IPS DF 6.9 (cell line): ENCODE data around the gene NPAS2.

Experiments
- DNase-seq: peaks from one replicate; pipeline ENCODE4 v3.0.0-alpha.2; 2013; ENCODE audit warnings: low read depth, low spot score
- H3K27ac ChIP-seq: one replicate; pipeline ENCODE4 v1.5.1; 2013; ENCODE audit warnings: low read length, control low read depth
- H3K27me3 ChIP-seq: 2 replicates; pipeline ENCODE4 v1.6.1; 2013; ENCODE audit warnings: mild to moderate bottlenecking, low read length; ENCODE audit not compliant: control insufficient read depth, insufficient read depth
- H3K36me3 ChIP-seq: 2 replicates; pipeline ENCODE4 v1.6.1; 2013; ENCODE audit warnings: low read length; ENCODE audit not compliant: control insufficient read depth, insufficient read depth
- H3K4me1 ChIP-seq: 2 replicates; pipeline ENCODE4 v1.6.1; 2013; ENCODE audit warnings: low read length; ENCODE audit not compliant: control insufficient read depth, insufficient read depth
- H3K4me3 ChIP-seq: 2 replicates; pipeline ENCODE4 v1.5.1; 2013; ENCODE audit warnings: mild to moderate bottlenecking, low read length
- H3K9me3 ChIP-seq: 2 replicates; pipeline ENCODE4 v1.6.1; 2013; ENCODE audit warnings: low read length, inconsistent platforms; ENCODE audit not compliant: control insufficient read depth, insufficient read depth
- WGBS: extraction: QIAGEN DNeasy Blood & Tissue Kit; methylation state at CpG from one replicate; pipeline ENCODE4 v1.1.7; 2013; ENCODE audit warnings: mixed read lengths, missing lambda C conversion rate; ENCODE audit not compliant: insufficient read length, insufficient coverage; 5-methylcytosine and 5-hydroxymethylcytosine counted together

Gene NPAS2

DNA sequence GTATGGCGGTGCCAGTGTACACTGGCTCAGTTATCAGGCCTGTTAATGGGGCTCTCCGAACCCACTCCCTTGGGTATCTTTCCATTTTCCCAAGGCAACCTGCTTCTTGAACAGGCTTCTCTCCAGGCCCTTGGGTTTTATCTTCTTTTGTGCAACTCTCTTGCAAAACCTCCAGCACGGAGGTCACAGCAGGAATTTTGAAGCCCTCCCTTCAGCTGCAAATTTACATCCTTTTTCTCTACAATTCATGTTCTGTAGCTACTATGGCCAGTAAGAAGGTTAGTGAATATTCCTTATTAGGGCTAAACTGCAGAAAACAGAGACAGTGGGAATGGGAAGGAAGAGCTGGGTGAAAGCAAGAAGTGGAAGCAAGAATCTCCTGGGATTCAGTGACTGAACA is 10.4 kb upstream of the NPAS2 start:
- H3K36me3 ChIP-seq: no peaks in the 10 kb centered on the region
- WGBS: no CpG with 5 or more reads among the region's 3 CpGs

DNA sequence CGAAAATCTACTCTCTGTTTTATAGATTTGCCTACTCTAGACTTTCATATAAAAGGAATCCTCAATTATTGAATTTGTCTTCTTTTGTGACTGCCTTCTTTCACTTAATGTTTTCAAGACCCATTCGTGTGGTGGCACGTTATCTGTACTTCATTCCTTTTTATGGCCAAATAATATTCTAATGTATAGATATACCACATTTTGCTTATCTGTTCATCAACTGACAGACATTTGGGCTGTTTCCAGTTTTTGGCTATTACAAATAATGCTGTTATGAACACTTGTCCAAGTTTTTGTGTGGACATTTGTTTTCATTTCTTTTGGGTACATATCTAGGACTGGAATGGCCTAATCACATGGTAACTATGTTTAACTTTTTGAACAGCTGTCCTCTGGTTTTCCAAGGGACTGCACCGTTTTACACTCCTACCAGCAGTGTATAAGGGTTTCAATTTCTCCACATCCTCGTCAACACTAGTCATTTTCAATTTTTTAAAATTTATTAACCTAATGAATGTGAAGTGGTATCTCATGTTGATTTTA is 9.3 kb upstream of the NPAS2 start:
- Histone ChIP-seq H3K9me3 (no peaks in the 10 kb centered on the region; the same call in 1 of the 2 replicates), H3K4me3 (no peak overlapping the region), H3K27me3 (no peaks in the 10 kb centered on the region), H3K27ac (no peak overlapping the region), H3K4me1 (peaks cover 2% of the 10 kb centered on the region; the same call in 1 of the 2 replicates), H3K36me3 (no peaks in the 10 kb centered on the region)
- no peak for DNase-seq
- no CpG with 5 or more reads among the region's 5 CpGs for WGBS

More for the DNA sequence above, 10.4 kb upstream of the NPAS2 start:
- H3K4me3 ChIP-seq: no peak overlapping the region
- no peaks in the 10 kb centered on the region; the same call in 1 of the 2 replicates for H3K9me3 ChIP-seq
- peaks cover 2% of the 10 kb centered on the region; the same call in 1 of the 2 replicates for H3K4me1 ChIP-seq
- no peak for DNase-seq
- no peak overlapping the region for H3K27ac ChIP-seq
- no peaks in the 10 kb centered on the region for H3K27me3 ChIP-seq

DNA sequence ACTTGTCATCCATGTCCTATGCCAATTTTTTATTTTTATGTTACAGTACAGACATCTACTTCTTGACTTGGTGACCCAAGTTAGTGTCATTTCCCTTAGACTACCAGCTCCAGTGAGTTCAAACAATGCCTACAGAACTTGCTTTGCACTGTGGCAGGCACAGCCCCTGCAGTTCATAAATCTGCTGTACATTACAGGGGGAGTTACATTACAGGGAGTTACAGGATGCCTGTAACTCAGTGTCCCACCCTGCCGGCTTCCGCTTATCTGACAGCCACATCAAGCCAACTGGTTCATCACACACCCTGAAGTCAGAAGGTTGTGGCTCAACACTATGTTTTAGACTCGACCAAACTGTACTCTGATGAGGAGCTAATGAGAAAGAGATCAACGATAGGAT is 7.8 kb upstream of the NPAS2 start:
- no peak overlapping the region for H3K27ac ChIP-seq
- no peaks in the 10 kb centered on the region for H3K27me3 ChIP-seq
- no peak overlapping the region for H3K4me3 ChIP-seq
- no CpG with 5 or more reads among the region's 4 CpGs for WGBS
- no peak for DNase-seq
- no peaks in the 10 kb centered on the region for H3K36me3 ChIP-seq
- H3K4me1 ChIP-seq: peaks cover 2% of the 10 kb centered on the region; the same call in 1 of the 2 replicates
- H3K9me3 ChIP-seq: no peaks in the 10 kb centered on the region; the same call in 1 of the 2 replicates

DNA sequence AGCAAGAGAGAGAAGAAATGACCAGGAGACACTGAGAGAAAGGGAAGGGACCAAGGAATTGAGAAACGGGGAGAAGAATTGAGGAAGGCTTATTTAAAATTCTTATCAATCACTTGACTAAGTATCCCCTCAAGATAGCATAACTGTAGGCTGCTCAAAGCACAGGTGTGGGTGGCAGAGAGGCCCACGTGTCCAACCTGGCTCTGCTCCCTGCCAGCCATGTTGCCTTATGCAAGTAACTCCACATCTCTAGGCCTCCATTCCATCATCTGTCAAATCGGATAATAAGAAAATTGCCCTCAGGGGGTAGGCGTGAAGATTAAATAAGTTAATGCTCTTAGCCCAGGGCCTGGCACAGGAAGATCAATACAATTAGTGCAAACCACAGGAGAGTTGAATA is 7.4 kb upstream of the NPAS2 start:
- no peaks in the 10 kb centered on the region for H3K36me3 ChIP-seq
- no peaks in the 10 kb centered on the region; the same call in 1 of the 2 replicates for H3K27me3 ChIP-seq
- H3K27ac ChIP-seq: no peak overlapping the region
- H3K9me3 ChIP-seq: no peaks in the 10 kb centered on the region; the same call in 1 of the 2 replicates
- DNase-seq: no peak
- no peak overlapping the region for H3K4me3 ChIP-seq
- H3K4me1 ChIP-seq: peaks cover 2% of the 10 kb centered on the region; the same call in 1 of the 2 replicates
- WGBS: no CpG with 5 or more reads among the region's 4 CpGs

DNA sequence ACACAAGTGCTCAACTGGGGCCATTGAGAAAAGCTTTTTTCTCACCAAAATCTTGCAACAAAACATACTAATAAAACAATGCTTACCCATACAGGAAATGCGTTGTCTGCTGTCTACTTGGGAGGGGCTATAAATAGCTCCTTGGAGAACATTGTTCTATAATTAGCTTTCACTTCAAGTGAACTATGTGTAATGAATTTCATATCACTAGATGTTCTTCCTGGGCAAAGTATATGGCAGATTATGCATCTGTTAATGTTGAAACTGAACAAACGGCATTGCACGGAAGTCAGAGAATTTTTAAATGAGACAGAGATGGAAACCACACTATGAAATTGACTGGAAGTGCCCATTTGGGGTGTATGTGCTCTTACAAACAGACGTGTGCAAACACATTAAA is 6.4 kb upstream of the NPAS2 start:
- H3K4me1 ChIP-seq: peaks cover 3% of the 10 kb centered on the region
- H3K9me3 ChIP-seq: no peaks in the 10 kb centered on the region
- H3K27me3 ChIP-seq: peaks cover 7% of the 10 kb centered on the region; the same call in 1 of the 2 replicates
- no peak overlapping the region for H3K4me3 ChIP-seq
- no peak overlapping the region for H3K27ac ChIP-seq
- no peak for DNase-seq
- no CpG with 5 or more reads among the region's 4 CpGs for WGBS
- H3K36me3 ChIP-seq: no peaks in the 10 kb centered on the region

DNA sequence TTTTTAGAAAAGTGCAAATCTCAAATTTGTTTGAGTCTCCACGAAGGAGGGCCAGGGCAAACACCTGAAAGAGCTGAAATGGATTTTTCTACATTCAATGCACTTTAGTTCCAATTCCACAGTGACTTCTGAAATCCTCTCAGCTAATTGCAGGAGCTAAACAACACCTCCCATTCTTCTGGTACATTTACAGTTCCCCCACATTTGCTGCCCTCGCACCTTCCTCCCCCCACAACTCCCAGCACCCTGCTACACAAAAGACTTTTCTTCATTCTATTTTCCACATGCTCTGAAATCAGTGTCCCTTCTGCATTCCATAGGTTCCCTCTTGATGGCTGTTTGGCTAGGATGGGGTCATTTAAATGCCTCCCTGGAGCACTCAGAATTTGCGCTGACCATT is 5.9 kb upstream of the NPAS2 start:
- H3K27me3 ChIP-seq: peaks cover 12% of the 10 kb centered on the region; the same call in 1 of the 2 replicates
- no CpG with 5 or more reads among the region's 3 CpGs for WGBS
- no peak for DNase-seq
- H3K9me3 ChIP-seq: no peaks in the 10 kb centered on the region
- H3K36me3 ChIP-seq: no peaks in the 10 kb centered on the region
- peaks cover 3% of the 10 kb centered on the region for H3K4me1 ChIP-seq
- H3K27ac ChIP-seq: no peak overlapping the region
- H3K4me3 ChIP-seq: no peak overlapping the region

DNA sequence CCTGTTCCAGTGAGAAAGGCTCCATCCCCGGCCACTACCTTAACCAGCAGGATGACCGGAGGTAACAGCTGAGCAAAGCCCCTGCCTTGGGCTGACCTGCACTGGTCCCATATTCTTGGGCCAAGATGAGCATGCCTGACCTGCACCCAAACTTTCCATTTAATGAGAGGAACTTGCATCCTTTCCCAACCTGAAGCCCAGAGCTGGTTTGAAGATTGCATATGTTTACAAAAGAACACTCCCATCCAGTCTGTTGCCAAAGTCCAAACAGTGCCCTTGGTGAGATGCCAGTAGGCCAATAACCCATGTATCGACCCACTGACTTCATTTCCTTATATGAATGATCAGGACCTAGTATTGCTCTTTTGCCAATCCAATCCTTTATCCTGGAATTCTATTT is 5.5 kb upstream of the NPAS2 start:
- Histone ChIP-seq H3K27me3 (peaks cover 15% of the 10 kb centered on the region; the same call in 1 of the 2 replicates), H3K4me1 (peaks cover 3% of the 10 kb centered on the region), H3K9me3 (no peaks in the 10 kb centered on the region), H3K4me3 (no peak overlapping the region), H3K36me3 (no peaks in the 10 kb centered on the region), H3K27ac (no peak overlapping the region)
- no CpG with 5 or more reads among the region's 3 CpGs for WGBS
- DNase-seq: no peak

DNA sequence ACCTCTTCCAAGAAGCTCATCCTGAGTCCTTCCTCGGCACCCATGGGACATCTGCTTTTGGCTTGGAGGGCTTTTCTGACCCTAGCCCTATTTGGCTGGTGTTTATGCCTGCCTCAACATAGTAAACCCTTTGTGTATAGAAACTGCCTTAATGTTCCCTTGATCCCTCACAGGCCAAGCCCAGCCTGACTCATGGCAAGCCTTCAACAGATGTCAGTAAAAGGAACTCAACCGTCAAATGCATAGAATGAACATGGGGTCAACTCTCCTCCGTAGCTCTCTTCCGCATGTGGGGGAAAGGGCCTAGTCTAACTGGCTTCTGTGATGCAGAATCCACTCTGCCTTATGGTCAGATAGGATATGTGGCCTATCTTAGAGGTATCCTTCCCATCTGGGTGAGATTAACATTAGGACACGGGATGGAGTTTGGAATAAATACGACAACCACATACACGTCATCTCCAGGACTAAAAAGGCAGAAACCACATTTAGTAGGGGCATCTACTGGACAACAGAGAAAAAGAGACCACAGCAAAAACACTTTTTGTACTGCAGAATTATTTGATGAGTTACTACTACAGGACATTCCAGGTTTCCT is 2.5 kb upstream of the NPAS2 start:
- DNase-seq: no peak
- no CpG with 5 or more reads among the region's 7 CpGs for WGBS
- H3K9me3 ChIP-seq: no peaks in the 10 kb centered on the region
- H3K4me1 ChIP-seq: peaks cover 1% of the 10 kb centered on the region; the same call in 1 of the 2 replicates
- peaks cover 29% of the 10 kb centered on the region for H3K27me3 ChIP-seq
- H3K27ac ChIP-seq: no peak overlapping the region
- no peak overlapping the region for H3K4me3 ChIP-seq
- no peaks in the 10 kb centered on the region for H3K36me3 ChIP-seq

DNA sequence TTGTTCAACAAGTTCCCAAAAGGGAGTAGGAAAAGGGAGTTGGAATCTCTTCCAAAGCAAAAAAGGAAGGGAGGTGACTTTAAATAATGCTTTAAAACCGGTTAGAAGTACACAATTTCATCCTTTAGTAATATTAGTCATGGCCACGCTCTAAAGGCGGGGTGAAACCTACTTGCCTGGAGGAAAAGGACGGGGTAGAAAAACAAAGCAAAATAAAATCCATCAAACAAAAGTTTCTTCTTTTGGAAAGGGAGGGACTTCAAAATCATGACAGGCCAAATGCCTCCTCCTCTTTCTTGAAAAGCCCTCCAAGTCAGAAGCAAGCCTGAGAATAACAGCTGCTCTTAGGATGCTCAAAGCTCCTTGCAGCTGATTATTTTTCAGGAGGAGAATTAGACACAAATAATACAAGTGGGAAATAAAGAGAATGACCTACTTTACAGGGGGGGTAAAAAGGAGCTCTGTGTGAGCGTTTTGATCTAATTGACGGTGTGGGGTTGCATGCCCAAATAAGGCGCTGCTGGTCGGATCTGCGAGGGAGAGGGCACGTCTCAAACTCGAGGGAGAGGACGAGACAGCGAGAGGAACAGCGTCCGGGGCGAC is 1.8 kb upstream of the NPAS2 start:
- no peak overlapping the region for H3K27ac ChIP-seq
- peaks cover 1% of the 10 kb centered on the region; the same call in 1 of the 2 replicates for H3K4me1 ChIP-seq
- H3K4me3 ChIP-seq: peak overlapping the region; percentile 34; the same call in 1 of the 2 replicates
- no CpG with 5 or more reads among the region's 16 CpGs for WGBS
- no peaks in the 10 kb centered on the region for H3K36me3 ChIP-seq
- peaks cover 29% of the 10 kb centered on the region for H3K27me3 ChIP-seq
- H3K9me3 ChIP-seq: no peaks in the 10 kb centered on the region
- DNase-seq: no peak

DNA sequence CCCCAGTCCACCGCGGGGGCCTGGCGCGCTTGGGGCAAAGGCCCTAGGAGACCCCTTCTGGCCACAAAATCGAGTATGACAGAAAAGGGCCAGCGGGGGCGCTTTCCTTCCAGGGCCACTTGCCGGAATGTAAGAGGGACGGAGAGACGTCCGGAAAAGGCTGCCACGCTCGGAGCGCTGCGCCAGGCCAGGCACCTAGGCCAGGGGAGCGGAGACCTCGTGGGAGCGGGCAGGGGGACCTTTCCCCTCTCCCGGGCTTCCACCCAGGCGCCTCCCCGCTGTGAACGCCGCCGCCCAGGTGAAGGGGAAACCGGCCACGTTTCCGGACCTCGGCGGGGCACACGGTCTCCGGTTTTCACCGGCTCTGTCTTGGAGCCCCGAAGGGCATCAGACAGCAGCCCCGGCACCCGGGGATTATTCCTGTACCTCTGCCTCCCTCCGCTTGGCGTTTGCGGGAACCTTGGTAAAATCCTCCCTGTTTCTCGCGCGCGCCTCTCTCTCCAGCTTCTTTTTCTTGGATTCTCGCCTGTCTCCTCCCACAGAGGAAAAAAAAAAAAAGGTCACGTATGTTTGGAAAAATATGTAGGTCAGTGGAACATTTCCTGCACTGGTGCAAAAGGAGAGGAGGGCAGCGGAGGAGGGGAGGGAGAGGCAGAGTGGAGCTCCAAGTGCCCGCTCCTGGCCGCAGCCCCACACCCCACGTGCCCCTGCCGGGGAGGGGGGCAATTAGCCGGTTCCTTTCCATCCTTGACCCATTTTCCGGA is 1.2 kb upstream of the NPAS2 start:
- DNase-seq: no peak
- H3K27me3 ChIP-seq: peaks cover 29% of the 10 kb centered on the region
- no peaks in the 10 kb centered on the region for H3K36me3 ChIP-seq
- no CpG with 5 or more reads among the region's 51 CpGs for WGBS
- H3K4me1 ChIP-seq: peaks cover 1% of the 10 kb centered on the region; the same call in 1 of the 2 replicates
- H3K27ac ChIP-seq: no peak overlapping the region
- H3K9me3 ChIP-seq: no peaks in the 10 kb centered on the region
- peak overlapping the region; percentile 34; the same call in 1 of the 2 replicates for H3K4me3 ChIP-seq
